Transverse colon (tissue), 4 donors: ENCODE results near the gene SH3GL3. TPM values are rescaled to one million over a fixed set of nuclear protein-coding genes. Genes with fewer than 3 reads are reported as not detected.

Experiments
- DNase-seq: peaks from one replicate; pipeline ENCODE4 v3.0.0-alpha.2; 2019
- H3K27ac ChIP-seq, 4 donors: fragments of 200-600 bp; sonication (generic); 2 replicates each; pipeline ENCODE4 v1.5.1; 2016 to 2018; ENCODE audit warnings: inconsistent platforms in 4 of 4
- H3K27me3 ChIP-seq: fragments of 200-600 bp; sonication (generic); 2 replicates; pipeline ENCODE4 v1.5.1; 2017; ENCODE audit warnings: inconsistent platforms
- H3K36me3 ChIP-seq, 4 donors: fragments of 200-600 bp; sonication (generic); 2 replicates each; pipeline ENCODE4 v1.5.1; 2017 to 2019; ENCODE audit warnings: inconsistent platforms in 4 of 4
- H3K4me1 ChIP-seq, 4 donors: fragments of 200-600 bp; sonication (generic); 2 replicates each; pipeline ENCODE4 v1.5.1; 2017 to 2020; ENCODE audit warnings: inconsistent platforms in 4 of 4
- H3K4me3 ChIP-seq, 4 donors: fragments of 200-600 bp; sonication (generic); 1 replicate in 1 of 4; 2 replicates in 3 of 4; pipeline versions ENCODE4 v1.5.1 to v1.6.1; 2017 to 2019; ENCODE audit warnings: inconsistent platforms in 4 of 4
- H3K9me3 ChIP-seq, 2 donors: fragments of 200-600 bp; sonication (generic); 2 replicates each; pipeline ENCODE4 v1.5.1; 2017 to 2019; ENCODE audit warnings: inconsistent platforms in 2 of 2
- CTCF ChIP-seq, 5 experiments: fragments of 200-600 bp in 3 of 5; fragments of 450-650 bp in 2 of 5; sonication (generic) in 3 of 5; IDR thresholded peaks; 1 replicate in 2 of 5; 2 replicates in 3 of 5; pipeline ENCODE4 v1.5.1; 2016 to 2017; ENCODE audit warnings: antibody characterized with exemption in 5 of 5, inconsistent platforms in 3 of 5, mild to moderate bottlenecking in 2 of 5, moderate library complexity in 1 of 5
- EP300 ChIP-seq: sonication (generic); formaldehyde crosslinking; IDR thresholded peaks from one replicate; pipeline ENCODE4 v1.6.1; 2017; ENCODE audit warnings: antibody characterized with exemption, low read depth
- POLR2A ChIP-seq: fragments of 450-650 bp; IDR thresholded peaks from one replicate; pipeline ENCODE4 v1.6.1; 2016; ENCODE audit warnings: antibody characterized with exemption, mild to moderate bottlenecking, moderate library complexity
- POLR2AphosphoS5 ChIP-seq, 3 donors: sonication (generic); formaldehyde crosslinking; IDR thresholded peaks; one replicate each; pipeline ENCODE4 v1.6.1; 2016; ENCODE audit warnings: antibody characterized with exemption in 3 of 3
- WGBS, 2 donors: methylation state at CpG; one replicate each; pipeline ENCODE4 v1.1.5; 2018; ENCODE audit warnings: low coverage in 1 of 2; 5-methylcytosine and 5-hydroxymethylcytosine counted together
- in situ Hi-C, 4 donors: fragments of 200-750 bp; cut with MboI; loops; one replicate each; pipeline versions ENCODE4 v1.15.0 to v1.15.1; 2017; ENCODE audit warnings: low sequenced_read_pairs in 3 of 4, low pct_ligation_motif_present in 1 of 4, low pct_unique_long_range_greater_than_20kb in 1 of 4
- intact Hi-C: fragments of 100-400 bp; cut with DNase I; formaldehyde crosslinking; loops from one replicate; pipeline ENCODE4 v1.15.1; 2023; ENCODE audit warnings: low total_unique reads
- total RNA-seq, 4 donors: library from RNA; depleted of rRNA; stranded (reverse); fragments of >200 nt; gene quantifications; one replicate each; pipeline ENCODE4 v1.1.0, GENCODE V29; 2016

The SH3GL3 gene
- total RNA-seq, 4 donors from 2014 or later: not detected

GRCh38 chr15:83656943-83657528 is 209.9 kb downstream of the SH3GL3 start:
- intact Hi-C loops: loop anchor here (10.0 kb wide), 1 partner anchor 198 kb away; no protein-coding TSS in a partner anchor
- in situ Hi-C loops: no loop called here

GRCh38 chr15:83657549-83657948 is 210.4 kb downstream of the SH3GL3 start:
- H3K36me3 ChIP-seq: no peaks in the 10 kb centered on the region
- DNase-seq: no peak
- peak overlapping the region; percentile 32 to 90 (median 44) for H3K27ac ChIP-seq
- peaks cover 28% of the 10 kb centered on the region for H3K27me3 ChIP-seq
- WGBS, 2 donors: 75 to 83% methylated on average over 1 to 4 of the region's 4 CpGs
- in situ Hi-C loops: no loop called here
- H3K4me1 ChIP-seq: peaks cover 0 to 9% (median 0%) of the 10 kb centered on the region in 4 donors
- TF ChIP-seq POLR2A: no peak
- no peak for TF ChIP-seq EP300
- TF ChIP-seq CTCF (IDR thresholded peaks at IDR 0.05): no peak
- TF ChIP-seq POLR2AphosphoS5 (IDR thresholded peaks at IDR 0.05): no peak
- H3K4me3 ChIP-seq: no peak overlapping the region
- no peaks in the 10 kb centered on the region for H3K9me3 ChIP-seq
- intact Hi-C loops: loop anchor here (10.0 kb wide), 1 partner anchor 197 kb away; no protein-coding TSS in a partner anchor

More at GRCh38 chr15:83656943-83657528, 209.9 kb downstream of the SH3GL3 start:
- Histone ChIP-seq H3K9me3 (no peaks in the 10 kb centered on the region), H3K27me3 (peaks cover 30% of the 10 kb centered on the region), H3K36me3 (no peaks in the 10 kb centered on the region), H3K4me3 (no peak overlapping the region), H3K27ac (peak overlapping the region; percentile 32 to 90 (median 44)), H3K4me1 (peaks cover 0 to 9% (median 0%) of the 10 kb centered on the region in 4 donors)
- no peak for TF ChIP-seq POLR2AphosphoS5 (IDR thresholded peaks at IDR 0.05)
- TF ChIP-seq EP300: no peak
- TF ChIP-seq CTCF (IDR thresholded peaks at IDR 0.05): no peak
- TF ChIP-seq POLR2A: no peak
- no peak for DNase-seq
- 73 to 80% methylated on average over 10 of the region's 10 CpGs for WGBS, 2 donors

- Histone ChIP-seq H3K36me3 (no peaks in the 10 kb centered on the region), H3K27me3 (peaks cover 18% of the 10 kb centered on the region), H3K27ac (peak overlapping the region; percentile 32 to 90 (median 44)), H3K4me1 (peaks cover 0 to 9% (median 0%) of the 10 kb centered on the region in 4 donors), H3K4me3 (no peak overlapping the region), H3K9me3 (no peaks in the 10 kb centered on the region)
- no peak for DNase-seq
- 45 to 51% methylated on average over 3 to 10 of the region's 10 CpGs for WGBS, 2 donors
- in situ Hi-C loops (no loop called here), intact Hi-C loops (loop anchor here (10.0 kb wide), 1 partner anchor 196 kb away; no protein-coding TSS in a partner anchor)
- TF ChIP-seq CTCF (IDR thresholded peaks at IDR 0.05) (no peak), POLR2A (no peak)
Measured at GRCh38 chr15:83658430-83659416, 211.6 kb downstream of the SH3GL3 start.

- DNase-seq: no peak
- in situ Hi-C loops: no loop called here
- Histone ChIP-seq H3K4me3 (no peak overlapping the region), H3K27me3 (peaks cover 12% of the 10 kb centered on the region), H3K36me3 (no peaks in the 10 kb centered on the region), H3K27ac (peak overlapping the region in 2 of 4 donors; percentile 55 to 90), H3K9me3 (no peaks in the 10 kb centered on the region), H3K4me1 (peaks cover 0 to 9% (median 0%) of the 10 kb centered on the region in 4 donors)
- TF ChIP-seq POLR2AphosphoS5 (IDR thresholded peaks at IDR 0.05): no peak
- no peak for TF ChIP-seq POLR2A
- no peak for TF ChIP-seq CTCF (IDR thresholded peaks at IDR 0.05)
- no peak for TF ChIP-seq EP300
- 59 to 80% methylated on average over 1 of the region's 1 CpG for WGBS, 2 donors
- intact Hi-C loops: loop anchor here (10.0 kb wide), 1 partner anchor 195 kb away; no protein-coding TSS in a partner anchor
Measured at GRCh38 chr15:83659417-83659812, 212.3 kb downstream of the SH3GL3 start.
